ENCODE measurements around the gene SPATA16. TPM values are rescaled to one million over a fixed set of nuclear protein-coding genes. Genes with fewer than 3 reads are reported as not detected.

SPATA16 gene
- total and polyA plus RNA-seq, 2 donors (not counting 3 experiments of a cell fraction or from before 2014, with no cell fraction given), result not detected

- Histone ChIP-seq H3K4me2 (ENCODE audit: insufficient read depth, low read length) (no peak overlapping the region), H3K9me3 (replicated peaks; ENCODE audit: control insufficient read depth, insufficient read depth, low read length) (no peaks in the 10 kb centered on the region), H3K79me2 (ENCODE audit: control insufficient read depth, insufficient read depth, low read length) (no peaks in the 10 kb centered on the region), H3K9me1 (replicated peaks; ENCODE audit: control insufficient read depth, extremely low read depth, insufficient read depth, low read length) (no peaks in the 10 kb centered on the region), H3K36me3 (ENCODE audit: control insufficient read depth in 2 of 2, extremely low read depth in 1 of 2, insufficient read depth in 2 of 2, low read length in 2 of 2) (no peaks in the 10 kb centered on the region), H3K27ac (ENCODE audit: insufficient read depth, low read depth, low read length) (no peak overlapping the region), H3K4me1 (ENCODE audit: control insufficient read depth, extremely low read depth, insufficient read depth, low read length) (no peaks in the 10 kb centered on the region), H3K9ac (replicated peaks; ENCODE audit: extremely low read depth, insufficient read depth, low read length) (no peak overlapping the region), H4K20me1 (replicated peaks; ENCODE audit: control insufficient read depth, extremely low read depth, insufficient read depth, low read length) (no peaks in the 10 kb centered on the region), H3K27me3 (ENCODE audit: control insufficient read depth in 2 of 2, insufficient read depth in 2 of 2, low read length in 2 of 2) (no peaks in the 10 kb centered on the region), H2AFZ (ENCODE audit: low read depth, low read length) (no peak overlapping the region), H3K4me3 (replicated peaks in 1 of 3; ENCODE audit: insufficient read depth in 1 of 3, low read depth in 1 of 3, low read length in 3 of 3) (no peak overlapping the region)
- dilution Hi-C loops (cut with MboI; ENCODE audit: extremely low pct_ligation_motif_present, low sequenced_read_pairs) (no loop called here), intact Hi-C loops (cut with micrococcal nuclease) (loop anchor here (1.0 to 10.0 kb wide), 5 partner anchors 64 to 371 kb away; no protein-coding TSS in a partner anchor)
- ChIA-PET POLR2A (no interaction called here), CTCF (interaction anchor here (0.7 to 2.1 kb wide), 18 partner anchors 9 to 373 kb away, joined by 3 to 40 read pairs (median 4); no protein-coding TSS in a partner anchor)
- DNase-seq (ENCODE audit: low read depth, low spot score) (peak; percentile 35), FAIRE-seq (no peak)
- no peak for TF ChIP-seq FOS (IDR thresholded peaks at IDR 0.05; ENCODE audit: borderline replicate concordance, insufficient read depth, low read length)
- TF ChIP-seq, protein P1, sequence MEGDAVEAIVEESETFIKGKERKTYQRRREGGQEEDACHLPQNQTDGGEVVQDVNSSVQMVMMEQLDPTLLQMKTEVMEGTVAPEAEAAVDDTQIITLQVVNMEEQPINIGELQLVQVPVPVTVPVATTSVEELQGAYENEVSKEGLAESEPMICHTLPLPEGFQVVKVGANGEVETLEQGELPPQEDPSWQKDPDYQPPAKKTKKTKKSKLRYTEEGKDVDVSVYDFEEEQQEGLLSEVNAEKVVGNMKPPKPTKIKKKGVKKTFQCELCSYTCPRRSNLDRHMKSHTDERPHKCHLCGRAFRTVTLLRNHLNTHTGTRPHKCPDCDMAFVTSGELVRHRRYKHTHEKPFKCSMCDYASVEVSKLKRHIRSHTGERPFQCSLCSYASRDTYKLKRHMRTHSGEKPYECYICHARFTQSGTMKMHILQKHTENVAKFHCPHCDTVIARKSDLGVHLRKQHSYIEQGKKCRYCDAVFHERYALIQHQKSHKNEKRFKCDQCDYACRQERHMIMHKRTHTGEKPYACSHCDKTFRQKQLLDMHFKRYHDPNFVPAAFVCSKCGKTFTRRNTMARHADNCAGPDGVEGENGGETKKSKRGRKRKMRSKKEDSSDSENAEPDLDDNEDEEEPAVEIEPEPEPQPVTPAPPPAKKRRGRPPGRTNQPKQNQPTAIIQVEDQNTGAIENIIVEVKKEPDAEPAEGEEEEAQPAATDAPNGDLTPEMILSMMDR (IDR thresholded peaks at IDR 0.05; ENCODE audit: extremely low read depth in 1 of 2, insufficient read depth in 1 of 2, low read depth in 1 of 2, low read length in 2 of 2), result peak in 1 of 2 donors; percentile 4
- BruUV-seq (replicated peaks), result no TSS peak
Measured at GRCh38 chr3:173045770-173046382, 95.2 kb downstream of the SPATA16 start.

GRCh38 chr3:173044998-173045397 is 96.0 kb downstream of the SPATA16 start:
- ChIA-PET CTCF (interaction anchor here (0.6 to 1.7 kb wide), 12 partner anchors 17 to 235 kb away, joined by 3 to 35 read pairs (median 4); no protein-coding TSS in a partner anchor), POLR2A (no interaction called here)
- TF ChIP-seq EZH2 (IDR thresholded peaks at IDR 0.05; ENCODE audit: borderline replicate concordance, low read depth, low read length, severe bottlenecking), result no peak
- TF ChIP-seq, protein P2, sequence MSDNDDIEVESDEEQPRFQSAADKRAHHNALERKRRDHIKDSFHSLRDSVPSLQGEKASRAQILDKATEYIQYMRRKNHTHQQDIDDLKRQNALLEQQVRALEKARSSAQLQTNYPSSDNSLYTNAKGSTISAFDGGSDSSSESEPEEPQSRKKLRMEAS (IDR thresholded peaks at IDR 0.05; ENCODE audit: insufficient read depth, insufficient read length), result no peak
- TF ChIP-seq FOS (IDR thresholded peaks at IDR 0.05; ENCODE audit: borderline replicate concordance, insufficient read depth, low read length), result no peak
- no peak for TF ChIP-seq MYC (IDR thresholded peaks at IDR 0.05; ENCODE audit: low read depth, low read length)
- TF ChIP-seq, protein P1 (IDR thresholded peaks at IDR 0.05; ENCODE audit: extremely low read depth in 1 of 2, insufficient read depth in 1 of 2, low read depth in 1 of 2, low read length in 2 of 2), result no peak
- TF ChIP-seq POLR2A (IDR thresholded peaks at IDR 0.05; ENCODE audit: low read depth, low read length), result no peak
- no peak for TF ChIP-seq GATA2 (IDR thresholded peaks at IDR 0.05; ENCODE audit: insufficient read depth, insufficient read length, low read depth, low read length)
- TF ChIP-seq POLR2AphosphoS5 (IDR thresholded peaks at IDR 0.05; ENCODE audit: insufficient read depth, low read depth, low read length), result no peak
- TF ChIP-seq JUN (IDR thresholded peaks at IDR 0.05; ENCODE audit: borderline replicate concordance, insufficient read depth, insufficient read length, low read depth), result no peak
- Histone ChIP-seq H3K9me3 (replicated peaks; ENCODE audit: control insufficient read depth, insufficient read depth, low read length) (no peaks in the 10 kb centered on the region), H4K20me1 (replicated peaks; ENCODE audit: control insufficient read depth, extremely low read depth, insufficient read depth, low read length) (no peaks in the 10 kb centered on the region), H3K27ac (ENCODE audit: insufficient read depth, low read depth, low read length) (no peak overlapping the region), H3K79me2 (ENCODE audit: control insufficient read depth, insufficient read depth, low read length) (no peaks in the 10 kb centered on the region), H3K9ac (replicated peaks; ENCODE audit: extremely low read depth, insufficient read depth, low read length) (no peak overlapping the region), H3K27me3 (ENCODE audit: control insufficient read depth in 2 of 2, insufficient read depth in 2 of 2, low read length in 2 of 2) (no peaks in the 10 kb centered on the region), H3K4me2 (ENCODE audit: insufficient read depth, low read length) (no peak overlapping the region), H3K4me3 (replicated peaks in 1 of 3; ENCODE audit: insufficient read depth in 1 of 3, low read depth in 1 of 3, low read length in 3 of 3) (no peak overlapping the region), H3K36me3 (ENCODE audit: control insufficient read depth in 2 of 2, extremely low read depth in 1 of 2, insufficient read depth in 2 of 2, low read length in 2 of 2) (no peaks in the 10 kb centered on the region), H3K4me1 (ENCODE audit: control insufficient read depth, extremely low read depth, insufficient read depth, low read length) (no peaks in the 10 kb centered on the region), H3K9me1 (replicated peaks; ENCODE audit: control insufficient read depth, extremely low read depth, insufficient read depth, low read length) (no peaks in the 10 kb centered on the region), H2AFZ (ENCODE audit: low read depth, low read length) (peak overlapping the region; percentile 28)
- dilution Hi-C loops (cut with MboI; ENCODE audit: extremely low pct_ligation_motif_present, low sequenced_read_pairs), result no loop called here
- DNase-seq (ENCODE audit: low read depth, low spot score) (peak; percentile 37), FAIRE-seq (peak; percentile 15)
- intact Hi-C loops (cut with micrococcal nuclease), result loop anchor here (1.0 to 10.0 kb wide), 5 partner anchors 63 to 370 kb away; no protein-coding TSS in a partner anchor
- no TSS peak for BruUV-seq (replicated peaks)
